IMR-90 (cell line): ENCODE results near the gene MYH11. TPM values are rescaled to one million over a fixed set of nuclear protein-coding genes. Genes with fewer than 3 reads are reported as not detected.

Experiments used
- ATAC-seq: fragments of 200-7000 bp; cut with Tn5 transposase; 2 replicates; pipeline ENCODE4 v1.9.1; 2020; ENCODE audit warnings: low read depth, mild to moderate bottlenecking, moderate library complexity
- BruUV-seq: library from RNA; stranded (reverse); fragments of 400-500 nt; replicated peaks from 2 replicates; lab custom pipeline; 2021; lab: Mats Ljungman, UMichigan
- CTCF ChIA-PET: fragments of 300-600 bp; formaldehyde crosslinking; extraction: SDS; loops from one replicate; lab custom pipeline; 2021; ENCODE audit warnings: antibody characterized with exemption; lab: Yijun Ruan, JAX
- POLR2A ChIA-PET: fragments of 300-600 bp; sonication (Branson Sonifier 250); formaldehyde crosslinking; loops from one replicate; lab custom pipeline; 2022; ENCODE audit warnings: antibody characterized with exemption; ENCODE audit not compliant: unreplicated experiment; lab: Charles Lee
- DNase-seq: peaks from one replicate; pipeline ENCODE4 v3.0.0; 2013
- H2AFZ ChIP-seq: replicated peaks from 2 replicates; pipeline ENCODE3; 2013; ENCODE audit warnings: low read length, mild to moderate bottlenecking; ENCODE audit not compliant: poor library complexity
- H2AK5ac ChIP-seq: 2 replicates; pipeline ENCODE4 v1.6.1; 2013; ENCODE audit warnings: low read depth, low read length, inconsistent platforms
- H2AK9ac ChIP-seq: replicated peaks from 2 replicates; pipeline ENCODE3; 2013; ENCODE audit warnings: mild to moderate bottlenecking, low read depth, low read length, moderate library complexity; ENCODE audit not compliant: poor library complexity
- H2BK120ac ChIP-seq: 2 replicates; pipeline ENCODE4 v1.6.1; 2013; ENCODE audit warnings: low read depth, low read length, inconsistent platforms
- H2BK15ac ChIP-seq: 3 replicates; pipeline ENCODE4 v1.6.1; 2013; ENCODE audit warnings: low read depth, low read length, inconsistent platforms
- H2BK20ac ChIP-seq: 2 replicates; pipeline ENCODE4 v1.6.1; 2013; ENCODE audit warnings: low read depth, mild to moderate bottlenecking, inconsistent platforms, low read length, moderate library complexity
- H2BK5ac ChIP-seq: 2 replicates; pipeline ENCODE4 v1.6.1; 2013; ENCODE audit warnings: mild to moderate bottlenecking, low read depth, low read length, inconsistent platforms; ENCODE audit not compliant: poor library complexity, severe bottlenecking
- H3K14ac ChIP-seq: replicated peaks from 2 replicates; pipeline ENCODE4 v1.6.1; 2013; ENCODE audit warnings: low read depth, low read length, inconsistent platforms
- H3K18ac ChIP-seq: 2 replicates; pipeline ENCODE4 v1.6.1; 2013; ENCODE audit warnings: low read depth, low read length, control low read depth
- H3K23ac ChIP-seq: 2 replicates; pipeline ENCODE4 v1.6.1; 2013; ENCODE audit warnings: low read depth, low read length, inconsistent platforms
- H3K27ac ChIP-seq: 2 replicates; pipeline ENCODE4 v1.5.1; 2013; ENCODE audit warnings: mild to moderate bottlenecking, control low read depth, low read length; ENCODE audit not compliant: insufficient read depth
- H3K27me3 ChIP-seq: 2 replicates; pipeline ENCODE4 v1.6.1; 2013; ENCODE audit warnings: low read length; ENCODE audit not compliant: control insufficient read depth, insufficient read depth
- H3K36me3 ChIP-seq: 2 replicates; pipeline ENCODE4 v1.6.1; 2013; ENCODE audit warnings: low read length, mixed read lengths; ENCODE audit not compliant: control insufficient read depth, insufficient read depth
- H3K4ac ChIP-seq: 2 replicates; pipeline ENCODE4 v1.6.1; 2013; ENCODE audit warnings: low read depth, low read length, inconsistent platforms
- H3K4me1 ChIP-seq: 2 replicates; pipeline ENCODE4 v1.6.1; 2013; ENCODE audit warnings: low read length, mixed read lengths; ENCODE audit not compliant: control insufficient read depth, insufficient read depth
- H3K4me2 ChIP-seq: 2 replicates; pipeline ENCODE4 v1.6.1; 2013; ENCODE audit warnings: low read depth, mild to moderate bottlenecking, control low read depth, low read length, moderate library complexity
- H3K4me3 ChIP-seq: 2 replicates; pipeline ENCODE4 v1.5.1; 2013; ENCODE audit warnings: low read depth, mild to moderate bottlenecking, control low read depth, low read length, moderate library complexity; ENCODE audit not compliant: insufficient read depth
- H3K56ac ChIP-seq: 2 replicates; pipeline ENCODE4 v1.6.1; 2013; ENCODE audit warnings: low read length, inconsistent platforms; ENCODE audit not compliant: insufficient read depth; ENCODE audit errors: extremely low read depth
- H3K79me1 ChIP-seq, 2 experiments: 2 replicates each; pipeline ENCODE4 v1.6.1; 2013; ENCODE audit warnings: low read length in 2 of 2, inconsistent platforms in 1 of 2, low read depth in 1 of 2
- H3K9ac ChIP-seq: 2 replicates; pipeline ENCODE4 v1.6.1; 2013; ENCODE audit warnings: low read depth, low read length, control low read depth
- H3K9me1 ChIP-seq: 2 replicates; pipeline ENCODE4 v1.6.1; 2013; ENCODE audit warnings: low read length, inconsistent platforms; ENCODE audit not compliant: insufficient read depth
- H3K9me3 ChIP-seq: 2 replicates; pipeline ENCODE4 v1.6.1; 2013; ENCODE audit warnings: low read length; ENCODE audit not compliant: control insufficient read depth, insufficient read depth
- H4K20me1 ChIP-seq: 2 replicates; pipeline ENCODE4 v1.6.1; 2013; ENCODE audit warnings: low read length, inconsistent platforms; ENCODE audit not compliant: insufficient read depth
- H4K5ac ChIP-seq: 2 replicates; pipeline ENCODE4 v1.6.1; 2013; ENCODE audit warnings: mild to moderate bottlenecking, low read depth, low read length, control low read depth
- H4K8ac ChIP-seq, 2 experiments: 2 replicates each; pipeline ENCODE4 v1.6.1; 2013; ENCODE audit warnings: low read depth in 2 of 2, low read length in 2 of 2, control low read depth in 1 of 2, inconsistent platforms in 1 of 2
- H4K91ac ChIP-seq: 2 replicates; pipeline ENCODE4 v1.6.1; 2013; ENCODE audit warnings: low read depth, low read length, inconsistent platforms; ENCODE audit not compliant: insufficient read depth
- BHLHE40 ChIP-seq: fragments of 150-350 bp; IDR thresholded peaks from 2 replicates; pipeline ENCODE4 v1.6.1; 2016; ENCODE audit warnings: mild to moderate bottlenecking, low read depth, low read length
- CEBPB ChIP-seq: IDR thresholded peaks from 2 replicates; pipeline ENCODE4 v1.6.1; 2012; ENCODE audit warnings: low read depth, low read length, improper control_type of control experiment
- CHD1 ChIP-seq: IDR thresholded peaks from 2 replicates; pipeline ENCODE4 v1.6.1; 2012; ENCODE audit warnings: low read depth, low read length, improper control_type of control experiment
- ELK1 ChIP-seq: fragments of 150-350 bp; IDR thresholded peaks from 2 replicates; pipeline ENCODE4 v1.6.1; 2016; ENCODE audit warnings: low read depth, mild to moderate bottlenecking, low read length, moderate library complexity, borderline replicate concordance
- FOS ChIP-seq: fragments of 150-350 bp; IDR thresholded peaks from 2 replicates; pipeline ENCODE4 v1.6.1; 2016; ENCODE audit warnings: low read depth, low read length
- MAFK ChIP-seq: IDR thresholded peaks from 2 replicates; pipeline ENCODE4 v1.6.1; 2012; ENCODE audit warnings: low read depth, low read length, improper control_type of control experiment
- NFE2L2 ChIP-seq: fragments of 150-350 bp; IDR thresholded peaks from 2 replicates; pipeline ENCODE4 v1.6.1; 2016; ENCODE audit warnings: low read depth, mild to moderate bottlenecking, low read length
- POLR2A ChIP-seq: IDR thresholded peaks from 2 replicates; pipeline ENCODE4 v1.6.1; 2012; ENCODE audit warnings: mild to moderate bottlenecking, low read depth, low read length
- RAD21 ChIP-seq: IDR thresholded peaks from 2 replicates; pipeline ENCODE4 v1.6.1; 2012; ENCODE audit warnings: low read length, improper control_type of control experiment
- RFX5 ChIP-seq: IDR thresholded peaks from 2 replicates; pipeline ENCODE4 v1.8.0; 2012; ENCODE audit warnings: low read depth, mild to moderate bottlenecking, low read length, moderate library complexity
- WGBS, 2 experiments: methylation state at CpG; one replicate each; pipeline versions ENCODE4 v1.1.5 to v1.1.7; 2013; ENCODE audit warnings: missing lambda C conversion rate in 2 of 2; ENCODE audit not compliant: insufficient read length in 1 of 2; ENCODE audit errors: extremely low coverage in 2 of 2; 5-methylcytosine and 5-hydroxymethylcytosine counted together
- dilution Hi-C: fragments of 300-500 bp; cut with HindIII; formaldehyde crosslinking; loops from one replicate; pipeline ENCODE4 v1.14.3; 2018; ENCODE audit warnings: low sequenced_read_pairs; ENCODE audit not compliant: unreplicated experiment
- in situ Hi-C: fragments of 300-500 bp; cut with MboI; formaldehyde crosslinking; loops from 3 replicates; pipeline ENCODE4 v1.14.3; 2019; ENCODE audit warnings: low sequenced_read_pairs, inconsistent platforms, mixed read lengths
- intact Hi-C: fragments of 100-400 bp; cut with micrococcal nuclease; formaldehyde crosslinking; loops from 2 replicates; pipeline ENCODE4 v1.10.0; 2022
- polyA plus RNA-seq, 3 experiments: library from polyadenylated mRNA; depleted of rRNA; stranded (reverse); fragments of >200 nt; gene quantifications; 2 replicates each; pipeline ENCODE4 v1.2.3, GENCODE V29; 2012; ENCODE audit warnings: low replicate concordance in 1 of 3
- total RNA-seq: library from RNA; depleted of rRNA; stranded (reverse); fragments of >200 nt; gene quantifications from 2 replicates; pipeline ENCODE4 v1.2.3, GENCODE V29; 2012
- TF ChIP-seq, protein P1 (sequence below): conservative IDR thresholded peaks from 2 replicates; pipeline ENCODE4 v1.5.1; 2012; ENCODE audit warnings: mild to moderate bottlenecking, low read depth, low read length, improper control_type of control experiment

The MYH11 gene
- total and polyA plus RNA-seq, 2 of the 4 experiments (the other 2 are of a cell fraction): under 0.01 to 0.12 TPM

GRCh38 chr16:15837761-15838160, 19.1 kb downstream of the MYH11 start:
- H3K4me1 ChIP-seq: no peaks in the 10 kb centered on the region
- no peak overlapping the region for H2AK5ac ChIP-seq
- WGBS, 2 experiments: 90% methylated on average over 2 of the region's 11 CpGs; no CpG with 5 or more reads in 1 of the 2 experiments
- no peaks in the 10 kb centered on the region; the same call in 1 of the 2 replicates for H3K27me3 ChIP-seq
- no peak overlapping the region for H3K4ac ChIP-seq
- H2AK9ac ChIP-seq: no peak overlapping the region
- H3K14ac ChIP-seq: no peak overlapping the region
- H4K91ac ChIP-seq: no peak overlapping the region
- H3K4me2 ChIP-seq: no peak overlapping the region
- no TSS peak for BruUV-seq
- no peak overlapping the region for H3K56ac ChIP-seq
- H2BK20ac ChIP-seq: no peak overlapping the region
- H4K20me1 ChIP-seq: no peaks in the 10 kb centered on the region
- H3K9me1 ChIP-seq: no peaks in the 10 kb centered on the region
- no peak overlapping the region for H2BK5ac ChIP-seq
- no peak overlapping the region for H3K18ac ChIP-seq
- no peak overlapping the region for H4K5ac ChIP-seq
- H3K9ac ChIP-seq: no peak overlapping the region
- H3K23ac ChIP-seq: no peak overlapping the region
- no peak overlapping the region for H4K8ac ChIP-seq
- POLR2A ChIA-PET: no interaction called here
- no peaks in the 10 kb centered on the region for H3K79me1 ChIP-seq
- no peak for DNase-seq
- dilution Hi-C loops: no loop called here
- in situ Hi-C loops: no loop called here
- CTCF ChIA-PET: no interaction called here
- H2BK120ac ChIP-seq: no peak overlapping the region
- H3K27ac ChIP-seq: no peak overlapping the region
- ATAC-seq: no peak
- no peak overlapping the region for H2AFZ ChIP-seq
- intact Hi-C loops: no loop called here
- H3K4me3 ChIP-seq: no peak overlapping the region
- H2BK15ac ChIP-seq: no peak overlapping the region
- TF ChIP-seq FOS: no peak
- no peak for TF ChIP-seq CEBPB
- no peak for TF ChIP-seq ELK1
- TF ChIP-seq NFE2L2: no peak
- TF ChIP-seq CHD1: no peak
- TF ChIP-seq RFX5: no peak
- TF ChIP-seq BHLHE40: no peak
- TF ChIP-seq POLR2A: no peak
- TF ChIP-seq, protein P1, sequence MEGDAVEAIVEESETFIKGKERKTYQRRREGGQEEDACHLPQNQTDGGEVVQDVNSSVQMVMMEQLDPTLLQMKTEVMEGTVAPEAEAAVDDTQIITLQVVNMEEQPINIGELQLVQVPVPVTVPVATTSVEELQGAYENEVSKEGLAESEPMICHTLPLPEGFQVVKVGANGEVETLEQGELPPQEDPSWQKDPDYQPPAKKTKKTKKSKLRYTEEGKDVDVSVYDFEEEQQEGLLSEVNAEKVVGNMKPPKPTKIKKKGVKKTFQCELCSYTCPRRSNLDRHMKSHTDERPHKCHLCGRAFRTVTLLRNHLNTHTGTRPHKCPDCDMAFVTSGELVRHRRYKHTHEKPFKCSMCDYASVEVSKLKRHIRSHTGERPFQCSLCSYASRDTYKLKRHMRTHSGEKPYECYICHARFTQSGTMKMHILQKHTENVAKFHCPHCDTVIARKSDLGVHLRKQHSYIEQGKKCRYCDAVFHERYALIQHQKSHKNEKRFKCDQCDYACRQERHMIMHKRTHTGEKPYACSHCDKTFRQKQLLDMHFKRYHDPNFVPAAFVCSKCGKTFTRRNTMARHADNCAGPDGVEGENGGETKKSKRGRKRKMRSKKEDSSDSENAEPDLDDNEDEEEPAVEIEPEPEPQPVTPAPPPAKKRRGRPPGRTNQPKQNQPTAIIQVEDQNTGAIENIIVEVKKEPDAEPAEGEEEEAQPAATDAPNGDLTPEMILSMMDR: no peak
- TF ChIP-seq MAFK: no peak
- no peak for TF ChIP-seq RAD21
- no peaks in the 10 kb centered on the region for H3K9me3 ChIP-seq
- no peaks in the 10 kb centered on the region for H3K36me3 ChIP-seq
